ENCODE results near the gene OR2M3.

DNA sequence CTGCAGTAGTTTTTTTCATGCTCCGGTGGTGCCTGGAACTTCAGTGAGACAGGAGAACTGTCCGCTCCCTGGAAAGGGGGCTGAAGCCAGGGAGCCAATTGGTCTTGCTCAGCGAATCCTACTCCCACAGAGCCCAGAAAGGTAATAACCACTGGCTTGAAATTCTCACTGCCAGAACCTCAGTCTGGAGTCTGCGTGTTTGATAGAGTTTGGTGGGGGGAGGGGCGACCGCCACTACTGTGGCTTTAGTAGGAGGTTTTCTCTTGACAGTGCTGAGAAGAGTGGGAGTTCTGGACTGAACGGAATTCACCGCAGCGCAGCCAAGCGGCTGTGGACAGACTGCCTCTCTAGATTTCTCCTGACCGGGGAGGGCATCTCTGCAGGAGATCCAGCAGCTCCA is 8.0 kb upstream of the OR2M3 start:
- no peak for TF ChIP-seq POLR2A (IDR thresholded peaks at IDR 0.05)
- TF ChIP-seq, protein P1, sequence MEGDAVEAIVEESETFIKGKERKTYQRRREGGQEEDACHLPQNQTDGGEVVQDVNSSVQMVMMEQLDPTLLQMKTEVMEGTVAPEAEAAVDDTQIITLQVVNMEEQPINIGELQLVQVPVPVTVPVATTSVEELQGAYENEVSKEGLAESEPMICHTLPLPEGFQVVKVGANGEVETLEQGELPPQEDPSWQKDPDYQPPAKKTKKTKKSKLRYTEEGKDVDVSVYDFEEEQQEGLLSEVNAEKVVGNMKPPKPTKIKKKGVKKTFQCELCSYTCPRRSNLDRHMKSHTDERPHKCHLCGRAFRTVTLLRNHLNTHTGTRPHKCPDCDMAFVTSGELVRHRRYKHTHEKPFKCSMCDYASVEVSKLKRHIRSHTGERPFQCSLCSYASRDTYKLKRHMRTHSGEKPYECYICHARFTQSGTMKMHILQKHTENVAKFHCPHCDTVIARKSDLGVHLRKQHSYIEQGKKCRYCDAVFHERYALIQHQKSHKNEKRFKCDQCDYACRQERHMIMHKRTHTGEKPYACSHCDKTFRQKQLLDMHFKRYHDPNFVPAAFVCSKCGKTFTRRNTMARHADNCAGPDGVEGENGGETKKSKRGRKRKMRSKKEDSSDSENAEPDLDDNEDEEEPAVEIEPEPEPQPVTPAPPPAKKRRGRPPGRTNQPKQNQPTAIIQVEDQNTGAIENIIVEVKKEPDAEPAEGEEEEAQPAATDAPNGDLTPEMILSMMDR (IDR thresholded peaks at IDR 0.05): no peak

Measured in tibial nerve (tissue), 3 donors.